SK-N-SH treated with all-trans-retinoic acid at 6 μM for 48 hours (cell line): Measurements from ENCODE around the gene PCARE.

Source experiments
- ZC3H10 ChIP-seq: fragments of 250-450 bp; sonication (Bioruptor Pico); IDR thresholded peaks from 2 replicates; pipeline ENCODE4 v1.5.1; 2021; ENCODE audit warnings: mild to moderate bottlenecking, moderate library complexity
- ZNF70 ChIP-seq: fragments of 450-650 bp; formaldehyde crosslinking; IDR thresholded peaks from 2 replicates; pipeline ENCODE4 v1.5.0; 2020; ENCODE audit warnings: mild to moderate bottlenecking, moderate library complexity

DNA sequence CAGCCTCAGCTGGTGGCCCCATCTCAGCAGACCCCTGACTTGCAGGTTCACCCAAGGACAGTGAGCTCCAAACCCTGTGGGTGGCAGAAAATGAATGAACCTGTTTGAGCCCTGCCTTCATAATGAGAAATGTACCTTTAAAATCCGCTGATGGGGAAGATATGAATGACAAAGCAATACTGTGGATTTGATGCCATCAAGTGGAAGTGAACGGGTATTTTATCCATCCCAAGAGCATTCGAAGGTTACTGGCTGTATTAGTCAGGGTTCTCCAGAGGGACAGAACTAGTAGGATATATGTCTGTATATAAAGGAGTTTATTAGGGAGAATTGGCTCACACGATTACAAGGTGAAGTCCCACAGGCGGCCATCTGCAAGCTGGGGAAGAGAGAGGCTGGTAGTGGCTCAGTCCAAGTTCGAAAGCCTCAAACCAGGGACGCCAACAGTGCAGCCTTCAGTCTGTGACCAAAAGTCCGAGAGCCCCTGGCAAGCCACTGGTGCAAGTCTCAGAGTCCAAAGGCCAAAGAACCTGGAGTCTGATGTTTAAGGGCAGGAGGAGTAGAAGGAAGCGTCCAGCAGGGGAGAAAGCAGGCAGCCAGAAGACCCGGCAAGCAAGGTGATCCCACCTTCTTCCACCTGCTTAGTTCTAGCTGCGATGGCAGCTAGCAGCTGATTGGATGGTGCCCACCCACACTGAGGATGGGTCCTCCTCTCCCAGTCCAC lies 61.1 kb downstream of the PCARE start:
- no peak; the same call in 1 of the 2 replicates for TF ChIP-seq ZNF70 (CRISPR knock-in tag)
- TF ChIP-seq ZC3H10, result no peak
